HCT116 (cell line): ENCODE results near the gene LRSAM1. TPM values are rescaled to one million over a fixed set of nuclear protein-coding genes. Genes with fewer than 3 reads are reported as not detected.
A peak's percentile ranks its signal among the peaks of the same experiment; 100 is the strongest.

Experiments
- ATAC-seq: fragments of 200-7000 bp; cut with Tn5 transposase; 2 replicates; pipeline ENCODE4 v1.9.1; 2020; ENCODE audit warnings: mild to moderate bottlenecking, moderate library complexity
- BruUV-seq: library from RNA; stranded (reverse); fragments of 400-500 nt; replicated peaks from 2 replicates; lab custom pipeline; 2021; lab: Mats Ljungman, UMichigan
- CTCF ChIA-PET: fragments of 300-600 bp; sonication (Branson Sonifier 250); formaldehyde crosslinking; loops from one replicate; lab custom pipeline; 2021; ENCODE audit warnings: antibody characterized with exemption; lab: Charles Lee
- POLR2A ChIA-PET: fragments of 300-600, 350-600 bp; sonication (Branson Sonifier 250); formaldehyde crosslinking; loops from one replicate; lab custom pipeline; 2021; ENCODE audit warnings: antibody characterized with exemption; lab: Charles Lee
- RAD21 ChIA-PET, 2 experiments: fragments of 300-600 bp; sonication (Branson Sonifier 250); formaldehyde crosslinking; loops; one replicate each; lab custom pipeline; 2023; ENCODE audit warnings: low total read pairs in 2 of 2; ENCODE audit not compliant: uncharacterized antibody in 2 of 2, unreplicated experiment in 2 of 2, low non-redundant PET in 1 of 2; lab: Charles Lee
- DNase-seq: peaks from one replicate; pipeline ENCODE4 v3.0.0-alpha.2; 2010; ENCODE audit warnings: low read depth, low spot score
- H2AFZ ChIP-seq: fragments of 200-600 bp; shearing (Covaris generic), sonication (generic); 2 replicates; pipeline ENCODE4 v1.6.1; 2017; ENCODE audit warnings: low read depth, mixed run types, mixed read lengths, antibody characterized with exemption, low read length; ENCODE audit not compliant: poor library complexity, severe bottlenecking
- H3K27ac ChIP-seq: 2 replicates; pipeline ENCODE4 v1.5.1; 2012; ENCODE audit warnings: low read depth, low read length
- H3K27me3 ChIP-seq: fragments of 200-600 bp; sonication (generic); 2 replicates; pipeline ENCODE4 v1.6.1; 2016; ENCODE audit warnings: mixed run types, low read length, mixed read lengths; ENCODE audit not compliant: insufficient read depth
- H3K36me3 ChIP-seq, 2 experiments: fragments of 200-500 bp in 1 of 2; fragments of 200-600 bp in 1 of 2; sonication (Bioruptor generic) in 1 of 2; sonication (generic) in 1 of 2; 2 replicates each; pipeline versions ENCODE4 v1.5.1 to v1.6.1; 2014 to 2016; ENCODE audit warnings: low read length in 2 of 2, inconsistent platforms in 1 of 2, mixed read lengths in 1 of 2, mixed run types in 1 of 2; ENCODE audit not compliant: insufficient read depth in 2 of 2, control insufficient read depth in 1 of 2
- H3K4me1 ChIP-seq, 2 experiments: fragments of 200-600 bp in 1 of 2; sonication (generic) in 1 of 2; 2 replicates each; pipeline versions ENCODE4 v1.5.1 to v1.6.1; 2012 to 2017; ENCODE audit warnings: low read length in 2 of 2, inconsistent platforms in 1 of 2, mild to moderate bottlenecking in 1 of 2, mixed read lengths in 1 of 2, mixed run types in 1 of 2, moderate library complexity in 1 of 2; ENCODE audit not compliant: insufficient read depth in 2 of 2, control insufficient read depth in 1 of 2
- H3K4me2 ChIP-seq: fragments of 200-600 bp; sonication (generic); 2 replicates; pipeline ENCODE4 v1.6.1; 2017; ENCODE audit warnings: mixed run types, low read length, mixed read lengths
- H3K4me3 ChIP-seq, 2 experiments: fragments of 200-600 bp in 1 of 2; sonication (generic) in 1 of 2; replicated peaks in 1 of 2; 2 replicates each; pipeline ENCODE4 v1.5.1; 2011 to 2016; ENCODE audit warnings: low read length in 2 of 2, control low read depth in 1 of 2, low read depth in 1 of 2, mild to moderate bottlenecking in 1 of 2, mixed read lengths in 1 of 2, mixed run types in 1 of 2
- H3K79me2 ChIP-seq: fragments of 200-600 bp; sonication (generic); 2 replicates; pipeline ENCODE4 v1.6.1; 2017; ENCODE audit warnings: mild to moderate bottlenecking, mixed run types, low read length, moderate library complexity, mixed read lengths; ENCODE audit not compliant: insufficient read depth
- H3K9ac ChIP-seq: fragments of 200-600 bp; sonication (generic); 2 replicates; pipeline ENCODE4 v1.6.1; 2016; ENCODE audit warnings: low read length, mixed read lengths
- H3K9me2 ChIP-seq: fragments of 200-600 bp; sonication (generic), shearing (Covaris generic); 2 replicates; pipeline ENCODE4 v1.6.1; 2017; ENCODE audit warnings: mixed run types, mild to moderate bottlenecking, moderate library complexity; ENCODE audit not compliant: insufficient read depth
- H3K9me3 ChIP-seq, 2 experiments: fragments of 200-500 bp in 1 of 2; fragments of 200-600 bp in 1 of 2; sonication (Bioruptor generic) in 1 of 2; sonication (generic) in 1 of 2; 2 replicates each; pipeline ENCODE4 v1.6.1; 2014 to 2017; ENCODE audit warnings: low read length in 2 of 2, mixed read lengths in 2 of 2, inconsistent platforms in 1 of 2, low read depth in 1 of 2, mild to moderate bottlenecking in 1 of 2, mixed run types in 1 of 2, moderate library complexity in 1 of 2; ENCODE audit not compliant: control insufficient read depth in 1 of 2, insufficient read depth in 1 of 2
- H4K20me1 ChIP-seq: fragments of 200-600 bp; sonication (generic), shearing (Covaris generic); 2 replicates; pipeline ENCODE4 v1.6.1; 2017; ENCODE audit warnings: mixed run types, mild to moderate bottlenecking, moderate library complexity; ENCODE audit not compliant: insufficient read depth
- CBX3 ChIP-seq: IDR thresholded peaks from 2 replicates; pipeline ENCODE4 v1.6.1; 2012; ENCODE audit warnings: low read depth
- EZH2phosphoT487 ChIP-seq: fragments of 200-600 bp; IDR thresholded peaks from 2 replicates; pipeline ENCODE4 v1.6.1; 2018; ENCODE audit warnings: antibody characterized with exemption, borderline replicate concordance
- POLR2A ChIP-seq: IDR thresholded peaks from 2 replicates; pipeline ENCODE4 v1.7.0; 2011; ENCODE audit warnings: borderline replicate concordance; ENCODE audit not compliant: insufficient read depth, insufficient read length; ENCODE audit errors: extremely low read depth
- POLR2AphosphoS5 ChIP-seq: IDR thresholded peaks from 2 replicates; pipeline ENCODE4 v1.6.1; 2011; ENCODE audit warnings: mild to moderate bottlenecking, low read depth, low read length, moderate library complexity
- YY1 ChIP-seq: IDR thresholded peaks from 2 replicates; pipeline ENCODE4 v1.6.1; 2011; ENCODE audit warnings: low read length, low read depth, moderate library complexity, mild to moderate bottlenecking; ENCODE audit not compliant: insufficient replicate concordance; ENCODE audit errors: extremely low read depth
- intact Hi-C: fragments of 100-400 bp; cut with micrococcal nuclease; formaldehyde crosslinking; loops from 2 replicates; pipeline ENCODE4 v1.10.0; 2022
- total RNA-seq: library from RNA; stranded (reverse); gene quantifications from one replicate; pipeline ENCODE4 v1.2.1, GENCODE V29; 2021; ENCODE audit not compliant: unreplicated experiment

The LRSAM1 gene
- total RNA-seq, 1 experiment from 2014 or later, result 25.9 TPM

DNA sequence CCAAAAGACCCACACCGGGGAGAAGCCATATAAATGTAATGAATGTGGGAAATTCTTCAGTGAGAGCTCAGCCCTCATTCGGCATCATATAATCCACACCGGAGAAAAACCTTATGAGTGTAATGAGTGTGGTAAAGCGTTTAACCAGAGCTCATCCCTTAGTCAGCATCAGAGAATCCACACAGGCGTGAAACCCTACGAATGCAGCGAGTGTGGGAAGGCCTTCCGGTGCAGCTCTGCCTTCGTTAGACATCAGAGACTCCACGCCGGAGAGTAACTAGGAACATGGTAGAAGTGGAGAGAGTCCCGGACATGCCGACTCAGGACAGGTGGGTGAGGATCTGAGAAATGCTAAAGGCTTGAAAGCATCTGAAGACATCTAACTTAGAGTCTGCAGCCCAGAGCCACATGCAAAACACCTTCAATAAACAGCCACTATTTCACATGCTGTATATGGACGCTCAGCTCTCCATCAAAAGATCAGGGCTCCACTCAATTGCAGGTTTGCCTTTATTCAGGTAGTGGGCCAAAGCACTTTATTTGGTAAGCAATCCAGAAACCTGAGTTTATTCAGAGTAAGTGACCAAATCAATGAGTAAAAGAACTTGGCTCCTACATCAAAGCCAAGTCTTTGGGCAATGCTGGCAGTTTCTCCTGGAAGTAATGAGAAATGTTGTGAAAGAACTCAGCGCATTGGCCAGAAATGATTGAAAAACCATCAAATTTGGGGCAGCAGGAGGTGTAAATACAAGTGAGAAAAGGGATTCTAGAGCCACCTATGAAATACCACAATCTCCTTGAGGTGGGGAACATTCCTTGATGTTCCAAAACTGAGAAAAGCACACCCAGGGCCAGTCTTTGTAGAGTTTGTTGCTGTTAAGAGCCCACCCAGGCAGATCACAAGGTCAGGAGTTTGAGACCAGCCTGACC lies 6.1 kb upstream of the LRSAM1 start:
- DNase-seq, result no peak
- Histone ChIP-seq H3K27ac (peak overlapping the region; percentile 97; the same call in 1 of the 2 replicates), H3K9me2 (no peaks in the 10 kb centered on the region), H3K4me1 (peaks cover 8 to 56% of the 10 kb centered on the region in 2 experiments), H3K4me2 (no peak overlapping the region), H4K20me1 (peaks cover 38% of the 10 kb centered on the region), H3K9ac (no peak overlapping the region), H3K36me3 (peaks cover 28 to 58% of the 10 kb centered on the region in 2 experiments), H3K9me3 (no peaks in the 10 kb centered on the region), H3K79me2 (peaks cover 24% of the 10 kb centered on the region), H3K27me3 (no peaks in the 10 kb centered on the region), H2AFZ (no peak overlapping the region), H3K4me3 (no peak overlapping the region)
- ChIA-PET RAD21 (no interaction called here), POLR2A (interaction anchor here (0.6 to 2.1 kb wide), 4 partner anchors 21 to 452 kb away, joined by 3 to 9 read pairs (median 6); partner anchors contain the start of genes SLC2A8 and ZNF79), CTCF (interaction anchor here (1.8 kb wide), 1 partner anchor 10 kb away, joined by 4 read pairs; no protein-coding TSS in a partner anchor)
- intact Hi-C loops, result no loop called here
- TSS peak; percentile 36 for BruUV-seq
- ATAC-seq, result peak; percentile 13
- TF ChIP-seq POLR2AphosphoS5, result peak; percentile 15
- no peak for TF ChIP-seq CBX3
- TF ChIP-seq EZH2phosphoT487, result no peak
- TF ChIP-seq POLR2A, result peak; percentile 13

DNA sequence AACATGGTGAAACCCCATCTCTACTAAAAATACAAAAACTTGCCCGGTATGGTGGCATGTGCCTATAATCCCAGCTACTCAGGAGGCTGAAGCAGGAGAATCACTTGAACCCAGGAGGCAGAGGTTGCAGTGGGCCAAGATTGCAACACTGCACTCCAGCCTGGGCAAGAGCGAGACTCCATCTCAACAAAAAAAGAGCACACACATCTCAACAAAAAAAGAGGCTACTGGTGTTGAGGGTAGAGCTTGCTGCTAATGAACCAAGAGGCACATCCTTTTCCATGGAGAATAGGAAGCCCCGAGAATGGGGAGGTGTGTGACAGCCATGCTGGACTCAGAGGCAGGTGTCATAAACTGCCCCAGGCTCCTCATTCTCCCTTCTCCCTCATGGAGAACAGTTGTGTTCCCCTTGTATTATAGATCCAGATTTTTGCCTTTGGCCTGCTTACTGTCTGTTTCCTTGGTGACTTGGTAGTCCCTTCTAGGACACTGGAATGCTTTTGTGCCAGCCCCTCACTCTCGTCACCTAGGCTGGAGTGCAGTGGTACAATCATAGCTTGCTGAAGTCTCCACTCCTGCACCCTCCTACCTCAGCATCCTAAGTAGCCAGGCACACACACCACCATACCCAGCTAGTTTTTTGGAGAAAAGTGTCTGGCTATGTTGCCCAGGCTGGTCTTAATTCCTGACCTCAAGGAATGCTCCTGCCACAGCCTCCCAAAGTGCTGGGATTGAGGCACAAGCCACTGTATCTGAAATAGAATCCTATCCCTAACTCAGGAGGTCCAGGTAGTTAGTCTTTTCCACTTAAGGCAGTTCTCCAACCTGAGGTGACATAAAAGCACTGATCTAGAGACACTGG lies 5.2 kb upstream of the LRSAM1 start:
- H3K4me1 ChIP-seq, result peaks cover 8 to 53% of the 10 kb centered on the region in 2 experiments
- H3K27ac ChIP-seq, result peak overlapping the region; percentile 97; the same call in 1 of the 2 replicates
- DNase-seq (no peak), ATAC-seq (peak; percentile 35)
- CTCF ChIA-PET, result no interaction called here
- TF ChIP-seq POLR2AphosphoS5 (peak; percentile 78), YY1 (no peak), POLR2A (peak; percentile 69)
- no peaks in the 10 kb centered on the region for H3K27me3 ChIP-seq
- H2AFZ ChIP-seq, result no peak overlapping the region
- no peak overlapping the region for H3K4me2 ChIP-seq
- peaks cover 38% of the 10 kb centered on the region for H4K20me1 ChIP-seq
- H3K4me3 ChIP-seq, result no peak overlapping the region
- no peaks in the 10 kb centered on the region for H3K9me3 ChIP-seq
- RAD21 ChIA-PET, result no interaction called here
- no peak overlapping the region for H3K9ac ChIP-seq
- intact Hi-C loops, result no loop called here
- POLR2A ChIA-PET, result interaction anchor here (1.2 kb wide), 1 partner anchor 241 kb away, joined by 4 read pairs; no protein-coding TSS in a partner anchor
- H3K79me2 ChIP-seq, result peaks cover 33% of the 10 kb centered on the region
- BruUV-seq, result no TSS peak
- no peaks in the 10 kb centered on the region for H3K9me2 ChIP-seq
- peaks cover 31 to 66% of the 10 kb centered on the region in 2 experiments for H3K36me3 ChIP-seq
